HepG2 (cell line): ENCODE results near the gene ANKLE1. TPM values are rescaled to one million over a fixed set of nuclear protein-coding genes. Genes with fewer than 3 reads are reported as not detected.

Source experiments
- ARID3A ChIP-seq: IDR thresholded peaks from 2 replicates; pipeline ENCODE4 v1.6.1; 2012; ENCODE audit warnings: low read depth, low read length, improper control_type of control experiment
- CBFB ChIP-seq: sonication (generic); formaldehyde crosslinking; IDR thresholded peaks from 2 replicates; pipeline ENCODE4 v1.4.0; 2020; ENCODE audit warnings: missing genetic modification reagents
- HOXA3 ChIP-seq: sonication (generic); formaldehyde crosslinking; IDR thresholded peaks from 2 replicates; pipeline ENCODE4 v1.5.0; 2020; ENCODE audit warnings: missing genetic modification reagents
- KMT2B ChIP-seq: IDR thresholded peaks from 2 replicates; pipeline ENCODE4 v1.6.1; 2016; ENCODE audit warnings: missing genetic modification reagents, missing compliant biosample characterization
- LCORL ChIP-seq, 2 experiments: fragments of 450-650 bp in 1 of 2; sonication (generic) in 1 of 2; formaldehyde crosslinking in 1 of 2; IDR thresholded peaks; 2 replicates each; pipeline versions ENCODE4 v1.5.0 to v1.6.1; 2017 to 2020; ENCODE audit warnings: antibody characterized with exemption in 1 of 2, missing genetic modification reagents in 1 of 2
- MAFG ChIP-seq: sonication (generic); formaldehyde crosslinking; IDR thresholded peaks from 2 replicates; pipeline ENCODE4 v1.5.1; 2020; ENCODE audit warnings: mild to moderate bottlenecking, missing genetic modification reagents
- NFE2L2 ChIP-seq: fragments of 150-350 bp; IDR thresholded peaks from 2 replicates; pipeline ENCODE4 v1.6.1; 2014; ENCODE audit warnings: low read length
- NFYC ChIP-seq: IDR thresholded peaks from 2 replicates; pipeline ENCODE4 v1.6.1; 2016; ENCODE audit warnings: missing genetic modification reagents, missing compliant biosample characterization
- TBX2 ChIP-seq: sonication (generic); formaldehyde crosslinking; IDR thresholded peaks from 2 replicates; pipeline ENCODE4 v1.5.0; 2020; ENCODE audit warnings: missing genetic modification reagents, mild to moderate bottlenecking, borderline replicate concordance
- ZNF468 ChIP-seq: sonication (generic); formaldehyde crosslinking; IDR thresholded peaks from 2 replicates; pipeline ENCODE4 v1.8.0; 2022; ENCODE audit warnings: mild to moderate bottlenecking, moderate library complexity, missing genetic modification reagents
- ZNF572 ChIP-seq: sonication (generic); formaldehyde crosslinking; IDR thresholded peaks from 2 replicates; pipeline ENCODE4 v1.5.1; 2020; ENCODE audit warnings: mild to moderate bottlenecking, missing genetic modification reagents
- ZNF589 ChIP-seq: sonication (generic); formaldehyde crosslinking; conservative IDR thresholded peaks from 2 replicates; pipeline ENCODE4 v1.8.0; 2022; ENCODE audit warnings: mild to moderate bottlenecking, moderate library complexity, missing genetic modification reagents
- ZSCAN31 ChIP-seq: sonication (generic); formaldehyde crosslinking; IDR thresholded peaks from 2 replicates; pipeline ENCODE4 v1.5.0; 2020; ENCODE audit warnings: low read depth, mild to moderate bottlenecking, missing genetic modification reagents
- polyA plus RNA-seq, 8 experiments: library from polyadenylated mRNA; depleted of rRNA in 3 of 8; stranded (reverse) in 7 of 8; unstranded in 1 of 8; fragments of >200 nt; fragmentation: Illumina TruSeq in 4 of 8; extraction: Trizol in 4 of 8; gene quantifications; 2 replicates each; pipeline versions ENCODE4 v1.2.1 to v1.2.3, GENCODE V29; 2011 to 2016; ENCODE audit warnings: low read depth in 4 of 8, missing spikeins in 1 of 8, mixed read lengths in 1 of 8; ENCODE audit not compliant: insufficient read depth in 1 of 8
- total RNA-seq, 5 experiments: library from RNA; depleted of rRNA; stranded (reverse); fragments of >200 nt; fragmentation: Illumina TruSeq; extraction: Trizol; gene quantifications; 2 replicates each; pipeline ENCODE4 v1.2.3, GENCODE V29; 2016; ENCODE audit warnings: low read depth in 1 of 5
- TF ChIP-seq, protein P1 (sequence below): sonication (generic); formaldehyde crosslinking; IDR thresholded peaks from 2 replicates; pipeline ENCODE4 v1.4.0; 2020; ENCODE audit warnings: mild to moderate bottlenecking, missing genetic modification reagents
- TF ChIP-seq, protein P2 (sequence below): sonication (generic); formaldehyde crosslinking; IDR thresholded peaks from 2 replicates; pipeline ENCODE4 v1.4.0; 2020; ENCODE audit warnings: mild to moderate bottlenecking, missing genetic modification reagents
- TF ChIP-seq, protein P3 (sequence below): sonication (generic); formaldehyde crosslinking; IDR thresholded peaks from 2 replicates; pipeline ENCODE4 v1.5.1; 2020; ENCODE audit warnings: mild to moderate bottlenecking, missing genetic modification reagents, moderate library complexity
- TF ChIP-seq, protein P4 (sequence below): sonication (generic); formaldehyde crosslinking; IDR thresholded peaks from 2 replicates; pipeline ENCODE4 v1.4.0; 2020; ENCODE audit warnings: mild to moderate bottlenecking, low read depth, missing genetic modification reagents
- TF ChIP-seq, protein P5 (sequence below): sonication (generic); formaldehyde crosslinking; IDR thresholded peaks from 2 replicates; pipeline ENCODE4 v1.5.0; 2020; ENCODE audit warnings: missing genetic modification reagents

The ANKLE1 gene
- total and polyA plus RNA-seq, 2 of the 13 experiments (the other 11 are each of a cell fraction or from before 2014, with no cell fraction given), result 0.69 to 1.5 TPM

- TF ChIP-seq, protein P1, sequence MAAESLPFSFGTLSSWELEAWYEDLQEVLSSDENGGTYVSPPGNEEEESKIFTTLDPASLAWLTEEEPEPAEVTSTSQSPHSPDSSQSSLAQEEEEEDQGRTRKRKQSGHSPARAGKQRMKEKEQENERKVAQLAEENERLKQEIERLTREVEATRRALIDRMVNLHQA, result no peak
- no peak for TF ChIP-seq ZNF468 (CRISPR knock-in tag)
- no peak for TF ChIP-seq MAFG (CRISPR knock-in tag)
- 0 out of 2 replicates have a peak, but pooled peaks have one; percentile 24 for TF ChIP-seq ZSCAN31 (CRISPR knock-in tag)
- TF ChIP-seq LCORL (IDR thresholded peaks at IDR 0.05), result no peak
- peak; percentile 24; the same call in 1 of the 2 replicates for TF ChIP-seq LCORL (CRISPR knock-in tag; IDR thresholded peaks at IDR 0.05)
- TF ChIP-seq, protein P2, sequence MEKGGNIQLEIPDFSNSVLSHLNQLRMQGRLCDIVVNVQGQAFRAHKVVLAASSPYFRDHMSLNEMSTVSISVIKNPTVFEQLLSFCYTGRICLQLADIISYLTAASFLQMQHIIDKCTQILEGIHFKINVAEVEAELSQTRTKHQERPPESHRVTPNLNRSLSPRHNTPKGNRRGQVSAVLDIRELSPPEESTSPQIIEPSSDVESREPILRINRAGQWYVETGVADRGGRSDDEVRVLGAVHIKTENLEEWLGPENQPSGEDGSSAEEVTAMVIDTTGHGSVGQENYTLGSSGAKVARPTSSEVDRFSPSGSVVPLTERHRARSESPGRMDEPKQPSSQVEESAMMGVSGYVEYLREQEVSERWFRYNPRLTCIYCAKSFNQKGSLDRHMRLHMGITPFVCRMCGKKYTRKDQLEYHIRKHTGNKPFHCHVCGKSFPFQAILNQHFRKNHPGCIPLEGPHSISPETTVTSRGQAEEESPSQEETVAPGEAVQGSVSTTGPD (CRISPR knock-in tag), result no peak
- TF ChIP-seq ARID3A, result no peak
- peak; percentile 33; the same call in 1 of the 2 replicates for TF ChIP-seq CBFB (CRISPR knock-in tag)
- peak; percentile 99 for TF ChIP-seq NFYC
- TF ChIP-seq HOXA3 (CRISPR knock-in tag), result peak; percentile 11; the same call in 1 of the 2 replicates
- TF ChIP-seq, protein P3, sequence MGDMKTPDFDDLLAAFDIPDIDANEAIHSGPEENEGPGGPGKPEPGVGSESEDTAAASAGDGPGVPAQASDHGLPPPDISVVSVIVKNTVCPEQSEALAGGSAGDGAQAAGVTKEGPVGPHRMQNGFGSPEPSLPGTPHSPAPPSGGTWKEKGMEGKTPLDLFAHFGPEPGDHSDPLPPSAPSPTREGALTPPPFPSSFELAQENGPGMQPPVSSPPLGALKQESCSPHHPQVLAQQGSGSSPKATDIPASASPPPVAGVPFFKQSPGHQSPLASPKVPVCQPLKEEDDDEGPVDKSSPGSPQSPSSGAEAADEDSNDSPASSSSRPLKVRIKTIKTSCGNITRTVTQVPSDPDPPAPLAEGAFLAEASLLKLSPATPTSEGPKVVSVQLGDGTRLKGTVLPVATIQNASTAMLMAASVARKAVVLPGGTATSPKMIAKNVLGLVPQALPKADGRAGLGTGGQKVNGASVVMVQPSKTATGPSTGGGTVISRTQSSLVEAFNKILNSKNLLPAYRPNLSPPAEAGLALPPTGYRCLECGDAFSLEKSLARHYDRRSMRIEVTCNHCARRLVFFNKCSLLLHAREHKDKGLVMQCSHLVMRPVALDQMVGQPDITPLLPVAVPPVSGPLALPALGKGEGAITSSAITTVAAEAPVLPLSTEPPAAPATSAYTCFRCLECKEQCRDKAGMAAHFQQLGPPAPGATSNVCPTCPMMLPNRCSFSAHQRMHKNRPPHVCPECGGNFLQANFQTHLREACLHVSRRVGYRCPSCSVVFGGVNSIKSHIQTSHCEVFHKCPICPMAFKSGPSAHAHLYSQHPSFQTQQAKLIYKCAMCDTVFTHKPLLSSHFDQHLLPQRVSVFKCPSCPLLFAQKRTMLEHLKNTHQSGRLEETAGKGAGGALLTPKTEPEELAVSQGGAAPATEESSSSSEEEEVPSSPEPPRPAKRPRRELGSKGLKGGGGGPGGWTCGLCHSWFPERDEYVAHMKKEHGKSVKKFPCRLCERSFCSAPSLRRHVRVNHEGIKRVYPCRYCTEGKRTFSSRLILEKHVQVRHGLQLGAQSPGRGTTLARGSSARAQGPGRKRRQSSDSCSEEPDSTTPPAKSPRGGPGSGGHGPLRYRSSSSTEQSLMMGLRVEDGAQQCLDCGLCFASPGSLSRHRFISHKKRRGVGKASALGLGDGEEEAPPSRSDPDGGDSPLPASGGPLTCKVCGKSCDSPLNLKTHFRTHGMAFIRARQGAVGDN (CRISPR knock-in tag), result peak; percentile 80
- TF ChIP-seq ZNF572, result no peak
- TF ChIP-seq ZNF589, result no peak
- TF ChIP-seq, protein P4, sequence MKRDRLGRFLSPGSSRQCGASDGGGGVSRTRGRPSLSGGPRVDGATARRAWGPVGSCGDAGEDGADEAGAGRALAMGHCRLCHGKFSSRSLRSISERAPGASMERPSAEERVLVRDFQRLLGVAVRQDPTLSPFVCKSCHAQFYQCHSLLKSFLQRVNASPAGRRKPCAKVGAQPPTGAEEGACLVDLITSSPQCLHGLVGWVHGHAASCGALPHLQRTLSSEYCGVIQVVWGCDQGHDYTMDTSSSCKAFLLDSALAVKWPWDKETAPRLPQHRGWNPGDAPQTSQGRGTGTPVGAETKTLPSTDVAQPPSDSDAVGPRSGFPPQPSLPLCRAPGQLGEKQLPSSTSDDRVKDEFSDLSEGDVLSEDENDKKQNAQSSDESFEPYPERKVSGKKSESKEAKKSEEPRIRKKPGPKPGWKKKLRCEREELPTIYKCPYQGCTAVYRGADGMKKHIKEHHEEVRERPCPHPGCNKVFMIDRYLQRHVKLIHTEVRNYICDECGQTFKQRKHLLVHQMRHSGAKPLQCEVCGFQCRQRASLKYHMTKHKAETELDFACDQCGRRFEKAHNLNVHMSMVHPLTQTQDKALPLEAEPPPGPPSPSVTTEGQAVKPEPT (CRISPR knock-in tag), result 0 out of 2 replicates have a peak, but pooled peaks have one; percentile 58
- TF ChIP-seq TBX2 (CRISPR knock-in tag), result peak; percentile 32; the same call in 1 of the 2 replicates
- no peak for TF ChIP-seq NFE2L2
- 0 out of 2 replicates have a peak, but pooled peaks have one; percentile 21 for TF ChIP-seq KMT2B (CRISPR knock-in tag)
- TF ChIP-seq, protein P5, sequence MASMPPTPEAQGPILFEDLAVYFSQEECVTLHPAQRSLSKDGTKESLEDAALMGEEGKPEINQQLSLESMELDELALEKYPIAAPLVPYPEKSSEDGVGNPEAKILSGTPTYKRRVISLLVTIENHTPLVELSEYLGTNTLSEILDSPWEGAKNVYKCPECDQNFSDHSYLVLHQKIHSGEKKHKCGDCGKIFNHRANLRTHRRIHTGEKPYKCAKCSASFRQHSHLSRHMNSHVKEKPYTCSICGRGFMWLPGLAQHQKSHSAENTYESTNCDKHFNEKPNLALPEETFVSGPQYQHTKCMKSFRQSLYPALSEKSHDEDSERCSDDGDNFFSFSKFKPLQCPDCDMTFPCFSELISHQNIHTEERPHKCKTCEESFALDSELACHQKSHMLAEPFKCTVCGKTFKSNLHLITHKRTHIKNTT (CRISPR knock-in tag), result no peak
These were observed 27.7 kb downstream of the ANKLE1 start, which contains the start of gene DDA1 (continued) for GRCh38 chr19:17309198-17309964.
